ENCODE data around the gene CLIC5.

GRCh38 chr6:46061497-46061896, 45.8 kb upstream of the CLIC5 start:
- TF ChIP-seq CTCF (IDR thresholded peaks at IDR 0.05; ENCODE audit: insufficient read depth, low read depth, low read length) = no peak
- no peak for TF ChIP-seq EZH2 (IDR thresholded peaks at IDR 0.05; ENCODE audit: insufficient read depth, low read length)

Data from astrocyte (in vitro differentiated cells and primary cell).